ENCODE results near the gene DRC3.
A peak's percentile ranks its signal among the peaks of the same experiment; 100 is the strongest.
"Not testable (repeated sequence)": the region's sequence is repeated elsewhere in the genome, so short reads cannot be mapped to it uniquely, and the experiment has no call there.

The DRC3 gene

DNA sequence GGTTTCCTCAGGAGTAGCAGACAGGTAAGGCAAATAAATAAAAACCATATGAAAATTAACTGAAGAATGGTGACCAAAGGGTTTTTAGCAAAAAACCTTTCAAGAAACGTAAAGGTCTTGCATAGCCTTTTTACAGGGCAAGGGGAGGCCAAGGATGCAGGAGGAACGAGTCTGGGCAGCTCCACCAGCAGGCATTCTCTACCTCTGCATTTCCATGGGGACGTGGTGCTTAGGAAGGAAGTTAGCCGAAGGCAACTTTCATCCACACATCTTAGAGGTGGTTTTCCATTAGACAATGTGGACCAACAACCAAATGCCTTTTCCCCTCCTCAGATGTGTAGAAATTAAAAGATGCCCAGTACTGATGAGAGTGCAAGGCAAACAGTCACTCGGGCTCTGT, 21.1 kb upstream of the DRC3 start:
- Histone ChIP-seq H3K4me3 (ENCODE audit: low read length in 2 of 2) (no peak overlapping the region), H3K27me3 (ENCODE audit: control insufficient read depth in 2 of 2, insufficient read depth in 2 of 2, low read length in 2 of 2) (no peaks in the 10 kb centered on the region), H3K36me3 (ENCODE audit: control insufficient read depth in 2 of 2, insufficient read depth in 2 of 2, low read length in 2 of 2) (peaks cover 2 to 5% of the 10 kb centered on the region in 2 donors), H3K4me1 (ENCODE audit: control insufficient read depth in 2 of 2, insufficient read depth in 2 of 2, low read length in 2 of 2) (peaks cover 0 to 1% of the 10 kb centered on the region in 2 donors), H3K27ac (ENCODE audit: low read depth in 2 of 2, low read length in 2 of 2) (no peak overlapping the region), H3K9ac (ENCODE audit: low read depth in 1 of 2, low read length in 2 of 2) (no peak overlapping the region), H3K9me3 (ENCODE audit: control insufficient read depth in 2 of 2, low read length in 2 of 2) (no peaks in the 10 kb centered on the region)

DNA sequence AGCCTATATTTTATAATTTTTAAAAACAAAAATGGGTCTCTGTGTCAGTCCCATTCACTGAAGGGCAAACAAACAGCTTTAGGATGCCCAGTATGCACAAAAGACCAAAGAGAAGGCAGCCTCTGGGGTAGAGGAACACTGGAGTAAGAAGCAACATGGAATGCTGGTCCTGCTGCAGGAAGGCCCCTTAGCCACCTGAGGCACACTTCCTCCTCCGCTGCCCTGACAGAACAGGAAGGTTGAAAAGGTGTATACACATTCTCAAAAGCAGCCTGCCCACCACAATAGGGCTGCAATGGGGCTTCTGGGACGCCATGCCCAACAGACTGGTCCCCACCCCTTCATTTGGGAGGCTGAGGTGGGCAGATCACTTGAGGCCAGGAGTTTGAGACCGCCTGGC, 20.0 kb upstream of the DRC3 start:
- Histone ChIP-seq H3K36me3 (ENCODE audit: control insufficient read depth in 2 of 2, insufficient read depth in 2 of 2, low read length in 2 of 2) (peaks cover 2 to 5% of the 10 kb centered on the region in 2 donors), H3K27ac (ENCODE audit: low read depth in 2 of 2, low read length in 2 of 2) (no peak overlapping the region)

DNA sequence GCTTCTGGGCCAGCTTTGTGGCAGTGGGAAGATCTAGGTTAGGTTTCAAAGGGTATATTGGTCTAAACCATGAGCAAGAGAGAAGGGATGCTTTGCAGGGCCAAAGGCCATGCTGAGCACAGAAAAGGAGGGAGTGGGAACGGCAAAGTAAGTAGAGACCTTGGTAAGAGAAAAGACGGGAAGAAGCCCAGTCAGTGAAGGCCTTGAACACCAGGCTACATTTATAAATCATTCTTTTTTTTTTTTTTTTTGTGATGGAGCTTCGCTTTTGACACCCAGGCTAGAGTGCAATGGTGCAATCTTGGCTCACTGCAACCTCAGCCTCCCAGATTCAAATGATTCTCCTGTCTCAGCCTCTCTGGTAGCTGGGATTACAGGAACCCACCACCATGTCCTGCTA, 18.6 kb upstream of the DRC3 start:
- H3K4me1 ChIP-seq (ENCODE audit: control insufficient read depth in 2 of 2, insufficient read depth in 2 of 2, low read length in 2 of 2): peaks cover 10 to 25% of the 10 kb centered on the region in 2 donors
- H3K9me3 ChIP-seq (ENCODE audit: control insufficient read depth in 2 of 2, low read length in 2 of 2): no peaks in the 10 kb centered on the region
- no peak overlapping the region for H3K4me3 ChIP-seq (ENCODE audit: low read length in 2 of 2)
- no peak overlapping the region for H3K9ac ChIP-seq (ENCODE audit: low read depth in 1 of 2, low read length in 2 of 2)
- no peaks in the 10 kb centered on the region for H3K27me3 ChIP-seq (ENCODE audit: control insufficient read depth in 2 of 2, insufficient read depth in 2 of 2, low read length in 2 of 2)
- H3K36me3 ChIP-seq (ENCODE audit: control insufficient read depth in 2 of 2, insufficient read depth in 2 of 2, low read length in 2 of 2): peaks cover 2 to 5% of the 10 kb centered on the region in 2 donors
- H3K27ac ChIP-seq (ENCODE audit: low read depth in 2 of 2, low read length in 2 of 2): no peak overlapping the region

More for the DNA sequence above, 20.0 kb upstream of the DRC3 start:
- Histone ChIP-seq H3K27me3 (ENCODE audit: control insufficient read depth in 2 of 2, insufficient read depth in 2 of 2, low read length in 2 of 2) (no peaks in the 10 kb centered on the region), H3K9me3 (ENCODE audit: control insufficient read depth in 2 of 2, low read length in 2 of 2) (no peaks in the 10 kb centered on the region), H3K9ac (ENCODE audit: low read depth in 1 of 2, low read length in 2 of 2) (no peak overlapping the region), H3K4me3 (ENCODE audit: low read length in 2 of 2) (no peak overlapping the region), H3K4me1 (ENCODE audit: control insufficient read depth in 2 of 2, insufficient read depth in 2 of 2, low read length in 2 of 2) (peaks cover 4 to 13% of the 10 kb centered on the region in 2 donors)

DNA sequence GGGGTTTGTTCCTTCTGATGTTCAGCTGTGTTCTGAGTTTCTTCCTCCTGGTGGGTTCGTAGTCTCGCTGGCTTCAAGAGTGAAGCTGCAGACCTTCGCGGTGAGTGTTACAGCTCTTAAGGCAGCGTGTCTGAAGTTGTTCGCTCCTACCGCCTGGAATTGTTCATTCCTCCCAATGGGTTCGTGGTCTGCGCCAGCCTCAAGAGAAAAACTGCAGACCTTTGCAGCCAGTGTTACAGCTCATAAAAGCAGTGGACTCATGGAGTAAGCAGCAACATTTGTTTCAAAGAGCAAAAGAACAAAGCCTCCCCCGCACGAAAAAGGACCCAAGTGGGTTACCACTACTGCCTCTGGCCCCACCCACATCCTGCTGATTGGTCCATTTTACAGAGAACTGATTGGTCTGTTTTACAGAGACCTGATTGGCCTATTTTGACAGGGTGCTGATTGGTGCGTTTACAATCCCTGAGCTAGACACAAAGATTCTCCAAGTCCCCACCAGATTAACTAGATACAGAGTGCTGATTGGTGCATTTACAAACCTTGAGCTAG, 16.8 kb upstream of the DRC3 start:
- H3K36me3 ChIP-seq (ENCODE audit: control insufficient read depth in 2 of 2, insufficient read depth in 2 of 2, low read length in 2 of 2); H3K4me3 ChIP-seq (ENCODE audit: low read length in 2 of 2): not testable (repeated sequence)

DNA sequence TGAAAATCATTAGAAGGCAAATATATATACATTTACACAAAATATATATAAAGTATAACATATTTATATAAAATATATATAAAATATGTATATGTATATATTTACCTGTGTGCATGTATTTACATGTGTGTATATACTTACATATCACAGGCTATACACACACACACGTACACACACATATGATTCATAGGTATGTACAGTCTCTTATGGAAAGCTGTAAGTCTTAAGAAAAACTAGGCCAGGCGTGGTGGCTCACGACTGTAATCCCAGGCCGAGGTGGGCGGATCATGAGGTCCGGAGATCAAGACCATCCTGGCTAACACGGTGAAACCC, 15.1 kb upstream of the DRC3 start:
- H3K27ac ChIP-seq (ENCODE audit: low read depth in 2 of 2, low read length in 2 of 2): peak overlapping the region; percentile 78 to 93
- H3K36me3 ChIP-seq (ENCODE audit: control insufficient read depth in 2 of 2, insufficient read depth in 2 of 2, low read length in 2 of 2): peaks cover 2 to 5% of the 10 kb centered on the region in 2 donors
- no peaks in the 10 kb centered on the region for H3K27me3 ChIP-seq (ENCODE audit: control insufficient read depth in 2 of 2, insufficient read depth in 2 of 2, low read length in 2 of 2)
- H3K4me3 ChIP-seq (ENCODE audit: low read length in 2 of 2): peak overlapping the region in 1 of 2 donors; percentile 26
- peak overlapping the region in 1 of 2 donors; percentile 43 for H3K9ac ChIP-seq (ENCODE audit: low read depth in 1 of 2, low read length in 2 of 2)
- no peaks in the 10 kb centered on the region for H3K9me3 ChIP-seq (ENCODE audit: control insufficient read depth in 2 of 2, low read length in 2 of 2)
- peaks cover 27 to 42% of the 10 kb centered on the region in 2 donors for H3K4me1 ChIP-seq (ENCODE audit: control insufficient read depth in 2 of 2, insufficient read depth in 2 of 2, low read length in 2 of 2)

More for the DNA sequence above, 16.8 kb upstream of the DRC3 start:
- H3K27me3 ChIP-seq (ENCODE audit: control insufficient read depth in 2 of 2, insufficient read depth in 2 of 2, low read length in 2 of 2); H3K9ac ChIP-seq (ENCODE audit: low read depth in 1 of 2, low read length in 2 of 2); H3K27ac ChIP-seq (ENCODE audit: low read depth in 2 of 2, low read length in 2 of 2); H3K9me3 ChIP-seq (ENCODE audit: control insufficient read depth in 2 of 2, low read length in 2 of 2): not testable (repeated sequence)
- H3K4me1 ChIP-seq (ENCODE audit: control insufficient read depth in 2 of 2, insufficient read depth in 2 of 2, low read length in 2 of 2): peaks cover 25 to 42% of the 10 kb centered on the region in 2 donors

DNA sequence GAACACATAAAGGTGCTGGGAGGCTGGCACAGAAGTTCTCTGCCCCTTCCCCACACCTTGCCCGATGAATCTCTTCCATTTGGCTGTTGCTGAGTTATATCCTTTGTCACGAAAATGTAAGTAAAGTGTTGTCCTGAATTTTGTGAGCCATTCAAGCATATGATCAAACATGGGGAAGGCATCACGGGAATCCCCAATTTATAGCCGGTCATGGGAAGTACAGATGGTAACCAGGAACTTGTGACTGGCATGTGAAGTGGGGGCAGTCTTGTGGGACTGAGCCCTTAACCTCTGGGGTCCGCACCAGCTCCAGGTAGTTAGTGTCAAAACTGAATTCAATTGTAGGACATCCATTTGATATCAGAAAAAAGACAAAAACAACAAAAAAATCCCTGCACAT, 13.7 kb upstream of the DRC3 start:
- peaks cover 2 to 5% of the 10 kb centered on the region in 2 donors for H3K36me3 ChIP-seq (ENCODE audit: control insufficient read depth in 2 of 2, insufficient read depth in 2 of 2, low read length in 2 of 2)
- no peaks in the 10 kb centered on the region for H3K9me3 ChIP-seq (ENCODE audit: control insufficient read depth in 2 of 2, low read length in 2 of 2)
- H3K4me1 ChIP-seq (ENCODE audit: control insufficient read depth in 2 of 2, insufficient read depth in 2 of 2, low read length in 2 of 2): peaks cover 27 to 45% of the 10 kb centered on the region in 2 donors
- H3K27ac ChIP-seq (ENCODE audit: low read depth in 2 of 2, low read length in 2 of 2): peak overlapping the region; percentile 78 to 93
- H3K4me3 ChIP-seq (ENCODE audit: low read length in 2 of 2): peak overlapping the region; percentile 20 to 33
- peak overlapping the region; percentile 0 to 60 for H3K9ac ChIP-seq (ENCODE audit: low read depth in 1 of 2, low read length in 2 of 2)
- H3K27me3 ChIP-seq (ENCODE audit: control insufficient read depth in 2 of 2, insufficient read depth in 2 of 2, low read length in 2 of 2): no peaks in the 10 kb centered on the region

DNA sequence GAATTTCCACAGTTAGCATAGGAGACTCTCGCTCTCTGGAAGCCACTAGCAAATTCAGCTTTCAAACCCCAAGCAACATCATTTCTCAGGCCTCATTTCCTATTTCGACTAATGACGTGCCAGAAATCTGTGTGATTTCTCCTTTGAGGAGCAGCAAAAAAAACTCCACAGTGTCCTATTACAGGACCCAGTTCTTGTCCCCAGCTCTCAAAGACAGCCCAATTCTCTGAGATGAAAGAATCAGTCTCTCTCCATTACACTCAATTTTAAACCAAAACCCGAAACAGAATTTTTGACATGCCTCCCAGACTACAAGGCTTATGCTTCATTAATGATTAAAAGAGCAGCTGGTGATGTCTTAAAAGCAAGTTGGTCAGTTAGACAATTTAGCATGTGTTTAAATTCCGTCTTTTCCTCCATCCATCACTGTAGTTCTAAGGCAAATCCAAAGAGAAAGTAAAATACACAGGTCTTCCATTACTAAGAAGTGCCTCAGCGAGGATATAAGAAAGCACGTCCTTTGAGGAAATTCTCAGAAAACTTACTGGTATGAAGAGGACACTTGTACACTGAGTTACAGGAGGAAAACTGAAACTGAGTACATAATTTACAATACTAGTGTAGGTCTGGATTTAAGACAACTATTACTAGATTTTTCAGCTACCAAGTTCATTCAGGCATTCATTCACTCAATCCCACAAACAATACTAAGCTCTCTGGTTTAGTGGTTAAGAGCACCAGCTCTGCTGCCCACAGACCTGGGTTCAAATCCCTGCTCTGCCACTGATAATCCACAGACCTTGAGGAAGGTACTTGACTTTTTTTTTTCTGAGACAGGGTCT, 12.9 kb upstream of the DRC3 start:
- no peaks in the 10 kb centered on the region for H3K9me3 ChIP-seq (ENCODE audit: control insufficient read depth in 2 of 2, low read length in 2 of 2)
- peaks cover 2 to 3% of the 10 kb centered on the region in 2 donors for H3K36me3 ChIP-seq (ENCODE audit: control insufficient read depth in 2 of 2, insufficient read depth in 2 of 2, low read length in 2 of 2)
- peak overlapping the region; percentile 1 to 60 for H3K9ac ChIP-seq (ENCODE audit: low read depth in 1 of 2, low read length in 2 of 2)
- peak overlapping the region; percentile 78 to 93 for H3K27ac ChIP-seq (ENCODE audit: low read depth in 2 of 2, low read length in 2 of 2)
- no peaks in the 10 kb centered on the region for H3K27me3 ChIP-seq (ENCODE audit: control insufficient read depth in 2 of 2, insufficient read depth in 2 of 2, low read length in 2 of 2)
- peak overlapping the region; percentile 16 to 60 for H3K4me3 ChIP-seq (ENCODE audit: low read length in 2 of 2)
- H3K4me1 ChIP-seq (ENCODE audit: control insufficient read depth in 2 of 2, insufficient read depth in 2 of 2, low read length in 2 of 2): peaks cover 27 to 46% of the 10 kb centered on the region in 2 donors

DNA sequence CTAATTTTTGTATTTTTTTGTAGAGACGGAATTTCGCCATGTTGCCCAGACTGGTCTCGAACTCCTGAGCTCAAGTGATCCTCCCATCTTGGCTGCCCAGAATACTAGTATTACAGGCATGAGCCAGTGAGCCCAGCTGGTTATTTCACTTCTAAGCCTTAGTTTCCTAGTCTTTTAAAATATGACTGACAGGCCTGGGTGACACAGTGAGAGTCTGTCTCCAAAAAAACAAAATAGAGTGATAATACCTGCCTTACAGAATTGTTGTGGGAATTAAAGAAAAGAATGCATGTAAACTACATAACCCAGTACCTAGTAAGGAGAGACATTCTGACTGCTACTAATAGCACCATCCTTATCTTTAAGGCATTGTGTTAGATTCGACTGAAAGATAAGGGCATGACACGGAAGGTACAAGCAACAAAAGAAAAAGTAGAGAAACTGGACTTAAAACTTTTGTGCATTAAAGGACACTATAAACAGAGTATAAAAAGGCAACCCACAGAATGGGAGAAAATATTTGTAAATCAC, 12.1 kb upstream of the DRC3 start:
- Histone ChIP-seq H3K27me3 (ENCODE audit: control insufficient read depth in 2 of 2, insufficient read depth in 2 of 2, low read length in 2 of 2) (no peaks in the 10 kb centered on the region), H3K27ac (ENCODE audit: low read depth in 2 of 2, low read length in 2 of 2) (peak overlapping the region; percentile 17 to 93), H3K4me1 (ENCODE audit: control insufficient read depth in 2 of 2, insufficient read depth in 2 of 2, low read length in 2 of 2) (peaks cover 27 to 46% of the 10 kb centered on the region in 2 donors), H3K9ac (ENCODE audit: low read depth in 1 of 2, low read length in 2 of 2) (peak overlapping the region in 1 of 2 donors; percentile 1), H3K36me3 (ENCODE audit: control insufficient read depth in 2 of 2, insufficient read depth in 2 of 2, low read length in 2 of 2) (no peaks in the 10 kb centered on the region), H3K9me3 (ENCODE audit: control insufficient read depth in 2 of 2, low read length in 2 of 2) (no peaks in the 10 kb centered on the region), H3K4me3 (ENCODE audit: low read length in 2 of 2) (no peak overlapping the region)

DNA sequence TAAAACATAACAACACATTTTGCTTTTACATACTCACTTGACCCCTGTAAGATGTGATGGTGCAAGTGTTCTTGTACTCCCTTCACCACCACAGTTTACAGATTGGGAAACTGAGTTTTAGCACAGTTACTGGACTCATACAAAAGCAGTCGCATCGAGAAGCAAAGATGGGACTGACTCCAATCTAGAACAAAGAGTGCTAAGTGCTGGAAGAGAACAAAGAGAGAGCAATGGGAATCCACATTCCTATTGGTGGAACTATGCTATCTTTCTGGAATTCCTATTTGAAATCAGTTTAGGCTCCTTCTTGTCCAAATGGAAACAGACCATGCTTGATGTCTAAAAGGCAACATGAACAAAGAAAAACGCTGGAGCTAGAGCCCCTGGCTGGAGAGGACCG, 9.6 kb upstream of the DRC3 start:
- no peaks in the 10 kb centered on the region for H3K9me3 ChIP-seq (ENCODE audit: control insufficient read depth in 2 of 2, low read length in 2 of 2)
- H3K27me3 ChIP-seq (ENCODE audit: control insufficient read depth in 2 of 2, insufficient read depth in 2 of 2, low read length in 2 of 2): no peaks in the 10 kb centered on the region
- peaks cover 23 to 29% of the 10 kb centered on the region in 2 donors for H3K4me1 ChIP-seq (ENCODE audit: control insufficient read depth in 2 of 2, insufficient read depth in 2 of 2, low read length in 2 of 2)
- H3K27ac ChIP-seq (ENCODE audit: low read depth in 2 of 2, low read length in 2 of 2): no peak overlapping the region
- no peak overlapping the region for H3K9ac ChIP-seq (ENCODE audit: low read depth in 1 of 2, low read length in 2 of 2)
- no peak overlapping the region for H3K4me3 ChIP-seq (ENCODE audit: low read length in 2 of 2)
- H3K36me3 ChIP-seq (ENCODE audit: control insufficient read depth in 2 of 2, insufficient read depth in 2 of 2, low read length in 2 of 2): no peaks in the 10 kb centered on the region

DNA sequence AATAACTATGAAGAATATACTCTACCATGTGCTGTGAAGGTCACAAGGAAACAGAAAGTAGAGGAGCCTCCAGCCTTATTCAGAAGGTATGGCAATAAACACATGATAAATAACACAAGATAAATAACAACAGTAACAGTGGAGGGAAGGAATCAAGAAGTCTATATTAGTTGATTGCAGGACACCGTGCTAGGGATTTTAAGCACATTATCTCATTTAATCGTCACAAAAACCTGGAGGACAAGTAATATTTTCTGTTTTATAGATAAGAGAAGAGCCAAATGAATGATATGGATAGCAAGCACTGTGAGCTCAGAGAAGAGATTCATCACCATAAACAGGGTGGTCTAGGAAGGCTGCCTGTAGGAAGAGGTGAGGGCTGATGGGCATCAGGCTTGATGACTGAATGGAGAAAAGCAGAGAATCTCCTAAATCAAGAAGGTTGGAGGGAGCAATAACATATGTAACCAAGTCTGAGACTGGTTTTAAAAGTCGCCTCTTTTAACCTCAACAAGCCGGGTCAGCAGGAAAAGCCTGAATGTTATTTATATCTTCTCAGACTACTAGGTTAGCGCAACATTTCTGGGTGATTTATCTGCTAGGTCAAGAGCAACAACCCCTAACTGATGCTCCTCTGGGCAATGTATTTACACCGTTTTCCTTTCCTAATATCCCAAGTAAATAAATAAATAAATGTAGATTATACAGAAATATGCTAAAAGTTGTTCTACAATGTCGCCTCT, 8.8 kb upstream of the DRC3 start:
- Histone ChIP-seq H3K36me3 (ENCODE audit: control insufficient read depth in 2 of 2, insufficient read depth in 2 of 2, low read length in 2 of 2) (no peaks in the 10 kb centered on the region), H3K9ac (ENCODE audit: low read depth in 1 of 2, low read length in 2 of 2) (no peak overlapping the region), H3K27me3 (ENCODE audit: control insufficient read depth in 2 of 2, insufficient read depth in 2 of 2, low read length in 2 of 2) (no peaks in the 10 kb centered on the region), H3K4me1 (ENCODE audit: control insufficient read depth in 2 of 2, insufficient read depth in 2 of 2, low read length in 2 of 2) (peaks cover 19 to 22% of the 10 kb centered on the region in 2 donors), H3K27ac (ENCODE audit: low read depth in 2 of 2, low read length in 2 of 2) (no peak overlapping the region), H3K9me3 (ENCODE audit: control insufficient read depth in 2 of 2, low read length in 2 of 2) (no peaks in the 10 kb centered on the region), H3K4me3 (ENCODE audit: low read length in 2 of 2) (no peak overlapping the region)
